Islet precursor cell (in vitro differentiated cells): ENCODE data around the gene PLEKHH3.
"Not testable (repeated sequence)": the region's sequence is repeated elsewhere in the genome, so short reads cannot be mapped to it uniquely, and the experiment has no call there.

ENCODE experiments used
- DNase-seq: peaks from one replicate; pipeline ENCODE4 v3.0.0-alpha.2; 2018

PLEKHH3 gene

DNA sequence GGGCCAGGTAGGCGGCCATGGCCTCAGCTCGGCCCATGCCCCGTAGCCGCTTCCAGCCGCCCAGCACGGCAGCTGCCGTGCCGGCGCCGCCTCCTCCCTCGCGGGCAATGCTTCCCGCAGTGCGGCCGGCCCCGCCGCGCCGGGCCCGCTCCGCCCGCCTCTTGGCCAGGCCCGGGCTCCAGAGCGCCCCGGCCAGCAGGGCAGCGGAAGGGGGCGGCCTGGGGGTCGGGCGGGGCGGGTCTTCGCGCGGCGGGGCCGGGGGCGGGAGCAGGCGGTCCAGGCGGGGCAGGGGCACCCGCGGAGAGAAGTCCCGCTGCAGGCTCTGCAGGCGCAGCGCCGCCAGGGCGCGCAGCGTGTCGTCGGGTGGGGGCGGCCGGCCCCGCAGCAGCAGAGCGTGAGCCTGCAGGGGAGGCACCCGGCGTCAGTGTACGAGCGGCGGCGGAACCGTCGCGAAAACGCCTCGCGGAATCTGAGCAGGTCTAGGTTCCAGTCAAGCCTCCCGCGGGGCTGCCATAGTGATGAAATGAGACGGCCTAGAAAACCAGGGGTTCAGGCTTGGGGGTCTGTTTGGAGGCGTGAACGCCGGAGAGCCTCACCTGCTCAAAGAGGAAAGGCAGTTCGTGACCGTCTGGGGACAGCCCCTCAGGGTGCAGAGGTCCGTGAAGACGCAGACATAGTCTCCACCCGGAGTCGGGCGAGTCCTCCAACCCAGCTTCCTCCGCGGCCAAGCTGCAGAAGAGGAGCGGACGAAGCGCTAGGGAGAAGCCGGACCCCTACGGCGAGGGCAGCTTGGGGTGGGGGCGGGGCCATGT, 6.6 kb downstream of the PLEKHH3 start:
- peak; percentile 82 for DNase-seq

DNA sequence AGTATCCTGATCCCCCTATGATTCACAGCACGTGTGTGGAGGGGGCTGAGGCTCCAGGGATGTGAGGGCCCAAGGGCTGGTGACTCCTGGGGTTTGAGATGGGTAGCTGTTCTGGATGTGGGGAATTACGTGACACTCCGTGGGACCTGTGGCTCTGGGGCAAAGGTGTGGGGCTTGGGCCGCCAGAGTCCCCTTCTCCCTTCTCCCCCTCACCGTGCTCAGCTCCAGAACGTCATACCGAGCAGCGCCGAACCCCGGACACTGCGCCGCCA, 7.2 kb downstream of the PLEKHH3 start:
- DNase-seq = peak; percentile 70

DNA sequence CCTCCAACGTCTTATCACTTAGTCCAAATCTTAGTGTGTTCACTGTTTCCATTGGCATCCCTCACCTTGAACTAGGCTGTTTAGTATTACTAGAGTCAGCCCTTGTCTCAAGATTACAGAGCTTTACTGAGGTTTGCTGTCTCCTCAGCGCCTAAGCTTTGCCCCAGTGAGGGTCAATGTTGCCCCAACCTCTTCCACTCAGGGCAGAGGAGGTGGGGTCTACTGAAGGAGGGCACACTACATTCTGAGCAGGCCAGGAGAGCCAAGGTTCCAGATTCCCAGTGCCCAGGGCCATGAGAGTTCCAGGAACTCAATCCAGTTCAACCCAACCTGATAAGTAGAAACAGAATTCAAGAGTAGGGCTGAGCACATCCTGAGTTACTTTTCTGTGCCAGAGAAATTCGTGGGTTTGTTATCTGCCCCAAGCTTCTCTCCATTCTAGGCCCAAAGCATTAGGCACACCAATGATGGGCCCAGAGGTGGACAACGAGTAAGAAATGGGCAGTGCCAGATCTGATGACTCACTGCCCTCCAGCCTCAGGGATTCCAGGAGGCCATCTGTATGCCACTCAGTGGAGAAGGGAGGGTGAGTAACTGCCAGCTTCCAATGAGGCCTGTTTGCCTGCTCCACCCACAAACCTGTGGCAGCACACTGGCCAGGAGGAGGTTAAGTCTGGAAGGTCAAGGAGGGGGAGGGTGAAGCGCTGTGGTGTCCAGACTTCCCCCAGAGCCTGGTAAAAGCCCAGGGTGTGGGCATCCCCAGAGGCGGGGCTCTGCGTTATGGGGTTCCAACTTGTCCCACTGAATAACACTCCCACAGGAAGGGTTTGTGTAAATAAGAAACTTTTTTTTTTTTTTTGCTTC, 9.5 kb downstream of the PLEKHH3 start:
- DNase-seq = peak; percentile 91

DNA sequence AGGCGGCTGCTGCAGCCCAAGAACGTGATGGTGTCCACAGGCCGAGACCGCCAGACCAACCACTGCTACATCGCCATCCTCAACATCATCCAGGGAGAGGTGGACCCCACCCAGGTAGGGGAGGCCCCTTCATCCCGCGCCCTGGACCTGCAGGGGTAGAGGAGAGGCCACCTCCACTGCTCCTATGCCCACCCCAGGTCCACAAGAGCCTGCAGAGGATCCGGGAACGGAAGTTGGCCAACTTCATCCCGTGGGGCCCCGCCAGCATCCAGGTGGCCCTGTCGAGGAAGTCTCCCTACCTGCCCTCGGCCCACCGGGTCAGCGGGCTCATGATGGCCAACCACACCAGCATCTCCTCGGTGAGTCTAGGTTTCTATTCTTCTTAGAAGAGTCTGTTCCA, 10.7 kb downstream of the PLEKHH3 start:
- DNase-seq = not testable (repeated sequence)

DNA sequence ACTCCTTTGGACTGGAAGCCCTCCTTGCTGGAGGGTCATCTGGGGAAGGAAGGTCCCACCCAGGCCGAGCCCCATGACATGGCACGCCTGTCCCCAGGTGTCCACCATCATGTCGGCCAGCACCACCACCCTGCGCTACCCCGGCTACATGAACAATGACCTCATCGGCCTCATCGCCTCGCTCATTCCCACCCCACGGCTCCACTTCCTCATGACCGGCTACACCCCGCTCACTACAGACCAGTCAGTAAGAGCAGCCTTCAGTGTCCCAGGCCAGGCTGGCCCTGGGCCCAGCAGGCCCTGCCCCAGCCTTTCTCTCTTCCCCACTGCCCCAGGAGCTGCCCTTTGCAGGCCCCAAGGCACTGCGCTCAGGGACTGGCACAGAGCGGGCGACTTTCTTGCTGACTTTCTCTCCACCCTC, 11.2 kb downstream of the PLEKHH3 start:
- no peak for DNase-seq

- DNase-seq = peak; percentile 71
Observed at GRCh38 chr17:42660692-42661345, 16.0 kb downstream of the PLEKHH3 start.

DNA sequence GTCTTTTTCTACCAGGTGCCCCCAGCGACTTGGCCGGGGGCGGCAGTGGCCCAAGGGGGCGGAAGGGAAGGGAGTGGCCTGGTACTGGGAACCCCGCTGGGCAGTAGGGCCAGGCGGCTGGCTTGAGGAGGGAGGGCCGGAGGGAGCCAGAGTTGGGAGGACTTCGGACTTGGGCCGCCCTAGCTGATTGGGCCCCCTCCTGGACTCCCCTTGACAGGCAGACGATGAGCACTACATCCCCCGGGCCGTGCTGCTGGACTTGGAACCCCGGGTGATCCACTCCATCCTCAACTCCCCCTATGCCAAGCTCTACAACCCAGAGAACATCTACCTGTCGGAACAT, 16.9 kb downstream of the PLEKHH3 start:
- not testable (repeated sequence) for DNase-seq

- peak; percentile 98 for DNase-seq
Observed at GRCh38 chr17:42659079-42659931, 17.5 kb downstream of the PLEKHH3 start, which contains the start of gene TUBG2. TSS of gene TUBG2 (plus strand) at chr17:42659284. CDS start at chr17:42659504, 220 bp downstream.

GRCh38 chr17:42657824-42658588, 18.8 kb downstream of the PLEKHH3 start:
- DNase-seq = no peak

GRCh38 chr17:42655528-42655927, 21.3 kb downstream of the PLEKHH3 start:
- no peak for DNase-seq

DNA sequence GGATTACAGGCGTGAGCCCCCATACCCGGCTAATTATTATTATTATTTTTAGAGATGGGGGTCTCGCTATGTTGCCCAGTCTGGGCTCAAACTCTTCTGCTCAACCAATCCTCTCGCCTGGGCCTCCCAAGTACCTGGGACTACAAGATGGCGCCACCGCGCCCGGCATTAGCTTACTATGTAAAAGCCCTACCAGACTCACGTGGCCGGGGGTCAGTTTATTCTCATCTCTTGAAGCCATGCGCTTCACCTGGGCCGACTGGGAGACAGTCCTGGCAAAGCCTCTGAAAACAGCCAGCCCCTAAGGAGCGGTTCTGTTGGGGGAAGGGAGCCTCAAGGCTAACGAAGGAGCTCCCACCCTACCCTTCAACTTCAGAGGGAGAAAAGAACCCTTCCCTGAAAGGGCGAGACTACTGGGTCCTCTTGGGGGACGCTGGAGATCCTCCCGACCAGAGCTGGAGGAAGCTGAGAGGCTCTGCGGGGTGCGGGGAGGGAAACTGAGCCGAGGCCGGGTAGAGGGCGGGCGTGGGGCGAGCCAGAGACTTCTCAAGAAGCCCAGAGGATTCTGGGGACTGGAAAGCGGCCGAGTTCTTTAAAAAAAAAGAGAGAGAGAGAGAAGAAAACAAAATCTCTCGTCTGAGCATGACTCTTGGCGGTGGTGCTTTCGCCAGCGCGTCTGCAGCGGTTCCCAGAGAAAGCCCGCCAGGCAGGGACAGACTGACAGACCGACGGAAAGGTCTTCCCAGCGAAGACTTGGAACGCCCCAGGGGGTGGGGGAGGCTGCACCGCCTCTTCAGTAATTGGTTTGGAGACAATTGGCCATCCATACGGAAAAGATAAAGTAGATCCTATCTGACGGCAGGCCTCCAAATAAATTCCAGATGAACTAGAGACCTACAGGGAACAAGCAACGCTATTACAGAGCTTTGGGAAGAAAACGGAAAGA, 23.3 kb downstream of the PLEKHH3 start:
- DNase-seq = peak; percentile 96

GRCh38 chr17:42651392-42651791, 25.4 kb downstream of the PLEKHH3 start:
- no peak for DNase-seq

DNA sequence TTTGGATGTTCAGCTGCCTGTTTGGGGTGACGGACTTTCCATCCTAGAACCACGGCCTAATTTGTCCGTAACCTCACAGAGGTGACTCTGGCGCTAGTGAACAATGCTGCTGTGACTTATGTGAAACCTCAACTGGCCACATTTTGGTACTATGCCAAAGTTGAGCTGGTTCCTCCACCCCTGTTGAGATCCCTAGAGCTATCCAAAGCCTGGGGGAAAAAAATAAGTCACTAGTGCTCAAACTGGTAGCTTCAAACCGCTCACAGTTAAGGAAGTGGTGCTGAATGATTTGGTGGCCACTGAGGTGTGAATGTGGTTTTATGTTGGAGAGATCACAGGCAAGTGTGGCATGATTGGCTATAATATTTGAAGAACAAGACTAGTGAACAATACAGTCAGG, 29.0 kb downstream of the PLEKHH3 start:
- no peak for DNase-seq

DNA sequence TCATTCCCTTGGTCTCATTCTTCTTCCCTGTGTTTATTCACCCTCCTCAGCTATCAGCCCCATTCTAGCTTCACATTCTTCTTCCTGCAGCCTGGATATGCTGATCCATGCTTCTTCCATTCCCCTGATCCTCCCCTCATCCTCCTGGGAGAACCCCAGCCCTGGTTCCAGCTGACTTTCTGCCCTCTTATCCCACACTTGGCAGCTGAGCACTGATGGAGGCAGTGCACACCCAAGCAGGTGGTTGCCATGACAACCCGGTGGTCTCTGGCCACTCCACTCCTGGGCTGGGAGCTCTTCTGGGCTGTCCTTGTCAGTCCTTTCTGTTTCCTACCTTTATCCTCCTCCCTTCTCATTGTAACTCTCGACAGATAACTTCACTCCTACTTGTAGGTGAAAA, 34.5 kb downstream of the PLEKHH3 start:
- DNase-seq = no peak

GRCh38 chr17:42640121-42640520, 36.7 kb downstream of the PLEKHH3 start:
- no peak for DNase-seq

- no peak for DNase-seq
Observed at GRCh38 chr17:42639525-42640113, 37.2 kb downstream of the PLEKHH3 start.

- DNase-seq = no peak
Observed at GRCh38 chr17:42632949-42633444, 43.8 kb downstream of the PLEKHH3 start.

DNA sequence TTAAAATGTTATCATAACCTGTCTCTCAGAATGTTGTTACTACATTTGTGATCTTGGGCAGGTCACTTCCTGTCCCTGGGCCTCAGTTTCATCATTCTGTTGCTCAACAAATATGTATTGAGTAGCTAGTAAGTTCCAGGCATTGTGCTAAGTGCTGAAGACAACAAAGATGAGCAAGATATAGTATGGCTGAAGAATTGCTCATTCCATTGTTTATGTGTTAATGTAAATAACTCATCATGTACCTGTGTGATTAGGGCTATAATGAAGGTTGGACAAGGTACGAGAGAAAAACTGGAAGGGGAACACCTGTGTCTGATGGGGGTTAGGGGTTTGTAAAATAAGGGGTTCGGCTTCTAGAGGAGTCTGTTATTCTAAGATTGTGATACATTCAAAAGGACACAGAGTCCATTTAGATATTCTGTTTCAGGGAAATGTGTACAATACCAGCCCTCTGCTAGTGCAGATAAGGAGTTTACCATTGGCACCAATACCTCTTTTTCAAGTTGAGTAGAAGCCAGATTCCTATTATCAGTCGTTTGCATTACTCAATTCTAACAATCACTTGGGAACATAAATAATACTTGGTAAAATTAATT, 47.3 kb downstream of the PLEKHH3 start:
- DNase-seq = no peak

- not testable (repeated sequence) for DNase-seq
Observed at GRCh38 chr17:42627032-42627764, 49.6 kb downstream of the PLEKHH3 start.
